A673 (cell line): ENCODE results near the gene PAEP.

Experiments used
- EZH2 ChIP-seq: fragments of 200-600 bp; sonication (generic); IDR thresholded peaks from 2 replicates; pipeline ENCODE4 v1.6.1; 2017; ENCODE audit warnings: borderline replicate concordance, low read depth, mild to moderate bottlenecking, mixed read lengths, antibody characterized with exemption, low read length; ENCODE audit not compliant: poor library complexity, severe bottlenecking
- TF ChIP-seq, protein P1 (sequence below): fragments of 300-800, 200-600 bp; sonication (generic); conservative IDR thresholded peaks from 2 replicates; pipeline ENCODE4 v1.5.1; 2017; ENCODE audit warnings: low read depth, mild to moderate bottlenecking, antibody characterized with exemption, low read length, moderate library complexity, mixed read lengths

DNA sequence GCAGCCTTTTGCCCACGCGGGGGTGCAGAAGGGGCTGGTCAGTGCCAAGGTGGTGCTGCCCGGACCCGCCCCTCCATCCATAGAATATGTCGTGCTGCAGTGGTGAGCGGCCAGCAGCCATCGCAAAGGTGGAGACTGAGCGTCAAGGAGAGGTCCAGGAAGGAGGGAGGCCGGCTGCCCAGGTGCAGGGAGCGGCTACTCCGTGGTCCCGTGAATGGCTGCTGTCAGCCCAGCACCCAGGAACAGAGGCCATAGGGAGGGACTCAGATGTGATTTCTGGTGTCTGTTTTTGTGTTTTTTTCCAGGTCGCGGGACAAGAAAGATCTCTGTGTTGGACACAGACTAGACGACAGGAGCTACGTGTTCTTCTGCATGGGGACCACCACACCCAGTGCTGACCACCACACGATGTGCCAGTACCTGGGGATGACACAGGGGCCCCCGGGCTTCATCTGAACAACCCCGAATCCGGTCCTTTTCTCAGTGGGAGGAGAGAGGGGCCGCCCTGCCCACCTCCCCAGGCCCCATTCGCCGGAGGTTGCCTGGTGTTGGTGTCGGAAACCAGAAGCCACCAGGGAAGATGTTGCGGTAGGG lies 29.0 kb downstream of the PAEP start:
- TF ChIP-seq, protein P1, sequence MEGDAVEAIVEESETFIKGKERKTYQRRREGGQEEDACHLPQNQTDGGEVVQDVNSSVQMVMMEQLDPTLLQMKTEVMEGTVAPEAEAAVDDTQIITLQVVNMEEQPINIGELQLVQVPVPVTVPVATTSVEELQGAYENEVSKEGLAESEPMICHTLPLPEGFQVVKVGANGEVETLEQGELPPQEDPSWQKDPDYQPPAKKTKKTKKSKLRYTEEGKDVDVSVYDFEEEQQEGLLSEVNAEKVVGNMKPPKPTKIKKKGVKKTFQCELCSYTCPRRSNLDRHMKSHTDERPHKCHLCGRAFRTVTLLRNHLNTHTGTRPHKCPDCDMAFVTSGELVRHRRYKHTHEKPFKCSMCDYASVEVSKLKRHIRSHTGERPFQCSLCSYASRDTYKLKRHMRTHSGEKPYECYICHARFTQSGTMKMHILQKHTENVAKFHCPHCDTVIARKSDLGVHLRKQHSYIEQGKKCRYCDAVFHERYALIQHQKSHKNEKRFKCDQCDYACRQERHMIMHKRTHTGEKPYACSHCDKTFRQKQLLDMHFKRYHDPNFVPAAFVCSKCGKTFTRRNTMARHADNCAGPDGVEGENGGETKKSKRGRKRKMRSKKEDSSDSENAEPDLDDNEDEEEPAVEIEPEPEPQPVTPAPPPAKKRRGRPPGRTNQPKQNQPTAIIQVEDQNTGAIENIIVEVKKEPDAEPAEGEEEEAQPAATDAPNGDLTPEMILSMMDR, result no peak
- TF ChIP-seq EZH2, result no peak
